HL-60/S4 treated with retinoic acid at 250 ng/mL for 4 days and 3 days (cell line): ENCODE measurements around the gene MT1M.
"Not testable (repeated sequence)": the region's sequence is repeated elsewhere in the genome, so short reads cannot be mapped to it uniquely, and the experiment has no call there.

Source experiments
- in situ Hi-C: fragments of 300-500 bp; cut with MboI; formaldehyde crosslinking; loops from 2 replicates; pipeline ENCODE4 v1.7.0; 2022; ENCODE audit warnings: low sequenced_read_pairs

The MT1M gene

GRCh38 chr16:56671691-56672090, 39.2 kb downstream of the MT1M start:
- in situ Hi-C loops: not testable (repeated sequence)

GRCh38 chr16:56672171-56672570, 39.7 kb downstream of the MT1M start:
- in situ Hi-C loops: not testable (repeated sequence)

- in situ Hi-C loops: no loop called here
These were observed 40.5 kb downstream of the MT1M start for GRCh38 chr16:56672761-56673536.

GRCh38 chr16:56673921-56674320, 41.5 kb downstream of the MT1M start:
- in situ Hi-C loops: no loop called here

GRCh38 chr16:56674570-56674969, 42.1 kb downstream of the MT1M start:
- in situ Hi-C loops: not testable (repeated sequence)

GRCh38 chr16:56675685-56676210, 43.3 kb downstream of the MT1M start:
- in situ Hi-C loops: no loop called here

GRCh38 chr16:56677474-56677873, 45.0 kb downstream of the MT1M start:
- in situ Hi-C loops: no loop called here

- in situ Hi-C loops: no loop called here
These were observed 46.7 kb downstream of the MT1M start for GRCh38 chr16:56679078-56679730.

- in situ Hi-C loops: no loop called here
These were observed 47.4 kb downstream of the MT1M start for GRCh38 chr16:56679818-56680217.

- in situ Hi-C loops: no loop called here
These were observed 49.7 kb downstream of the MT1M start, which contains the start of gene MT1X for GRCh38 chr16:56681939-56682702. Gene MT1X (plus strand): TSS chr16:56682470. CDS start chr16:56682541, 71 bp downstream.

GRCh38 chr16:56682703-56683397, 50.4 kb downstream of the MT1M start:
- in situ Hi-C loops: no loop called here
